ENCODE results near the gene NUDT4. TPM values are rescaled to one million over a fixed set of nuclear protein-coding genes. Genes with fewer than 3 reads are reported as not detected.
A peak's percentile ranks its signal among the peaks of the same experiment; 100 is the strongest.
"Not testable (repeated sequence)": the region's sequence is repeated elsewhere in the genome, so short reads cannot be mapped to it uniquely, and the experiment has no call there.

NUDT4 gene
- total RNA-seq, 1 donor from 2014 or later: 56.8 TPM

DNA sequence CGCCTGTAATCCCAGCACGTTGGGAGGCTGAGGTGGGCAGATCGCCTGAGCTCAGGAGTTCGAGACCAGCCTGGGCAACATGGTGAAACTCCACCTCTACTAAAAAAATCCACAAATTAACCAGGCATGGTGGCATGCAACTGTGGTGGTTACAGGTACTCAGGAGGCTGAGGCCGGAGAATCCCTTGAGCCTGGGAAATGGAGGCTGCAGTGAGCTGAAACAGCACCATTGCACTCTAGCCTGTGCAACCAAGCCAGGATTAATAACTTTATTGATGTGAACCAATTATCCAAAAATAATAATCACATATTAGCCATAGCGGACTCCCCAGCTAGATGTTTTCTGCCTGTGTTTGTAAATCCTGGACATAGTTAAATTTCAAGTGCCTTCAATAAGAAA is 1.8 kb upstream of the NUDT4 start:
- no peaks in the 10 kb centered on the region for H3K27me3 ChIP-seq (ENCODE audit: low read depth)
- H3K36me3 ChIP-seq: no peaks in the 10 kb centered on the region
- DNase-seq (no peak), ATAC-seq (no peak)
- peak overlapping the region; percentile 77 for H3K4me3 ChIP-seq
- intact Hi-C loops (cut with DNase I): no loop called here
- TF ChIP-seq, protein P1, sequence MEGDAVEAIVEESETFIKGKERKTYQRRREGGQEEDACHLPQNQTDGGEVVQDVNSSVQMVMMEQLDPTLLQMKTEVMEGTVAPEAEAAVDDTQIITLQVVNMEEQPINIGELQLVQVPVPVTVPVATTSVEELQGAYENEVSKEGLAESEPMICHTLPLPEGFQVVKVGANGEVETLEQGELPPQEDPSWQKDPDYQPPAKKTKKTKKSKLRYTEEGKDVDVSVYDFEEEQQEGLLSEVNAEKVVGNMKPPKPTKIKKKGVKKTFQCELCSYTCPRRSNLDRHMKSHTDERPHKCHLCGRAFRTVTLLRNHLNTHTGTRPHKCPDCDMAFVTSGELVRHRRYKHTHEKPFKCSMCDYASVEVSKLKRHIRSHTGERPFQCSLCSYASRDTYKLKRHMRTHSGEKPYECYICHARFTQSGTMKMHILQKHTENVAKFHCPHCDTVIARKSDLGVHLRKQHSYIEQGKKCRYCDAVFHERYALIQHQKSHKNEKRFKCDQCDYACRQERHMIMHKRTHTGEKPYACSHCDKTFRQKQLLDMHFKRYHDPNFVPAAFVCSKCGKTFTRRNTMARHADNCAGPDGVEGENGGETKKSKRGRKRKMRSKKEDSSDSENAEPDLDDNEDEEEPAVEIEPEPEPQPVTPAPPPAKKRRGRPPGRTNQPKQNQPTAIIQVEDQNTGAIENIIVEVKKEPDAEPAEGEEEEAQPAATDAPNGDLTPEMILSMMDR (IDR thresholded peaks at IDR 0.05): no peak
- H3K9me3 ChIP-seq: no peaks in the 10 kb centered on the region
- peaks cover 42% of the 10 kb centered on the region for H3K4me1 ChIP-seq
- peak overlapping the region; percentile 89 for H3K27ac ChIP-seq

DNA sequence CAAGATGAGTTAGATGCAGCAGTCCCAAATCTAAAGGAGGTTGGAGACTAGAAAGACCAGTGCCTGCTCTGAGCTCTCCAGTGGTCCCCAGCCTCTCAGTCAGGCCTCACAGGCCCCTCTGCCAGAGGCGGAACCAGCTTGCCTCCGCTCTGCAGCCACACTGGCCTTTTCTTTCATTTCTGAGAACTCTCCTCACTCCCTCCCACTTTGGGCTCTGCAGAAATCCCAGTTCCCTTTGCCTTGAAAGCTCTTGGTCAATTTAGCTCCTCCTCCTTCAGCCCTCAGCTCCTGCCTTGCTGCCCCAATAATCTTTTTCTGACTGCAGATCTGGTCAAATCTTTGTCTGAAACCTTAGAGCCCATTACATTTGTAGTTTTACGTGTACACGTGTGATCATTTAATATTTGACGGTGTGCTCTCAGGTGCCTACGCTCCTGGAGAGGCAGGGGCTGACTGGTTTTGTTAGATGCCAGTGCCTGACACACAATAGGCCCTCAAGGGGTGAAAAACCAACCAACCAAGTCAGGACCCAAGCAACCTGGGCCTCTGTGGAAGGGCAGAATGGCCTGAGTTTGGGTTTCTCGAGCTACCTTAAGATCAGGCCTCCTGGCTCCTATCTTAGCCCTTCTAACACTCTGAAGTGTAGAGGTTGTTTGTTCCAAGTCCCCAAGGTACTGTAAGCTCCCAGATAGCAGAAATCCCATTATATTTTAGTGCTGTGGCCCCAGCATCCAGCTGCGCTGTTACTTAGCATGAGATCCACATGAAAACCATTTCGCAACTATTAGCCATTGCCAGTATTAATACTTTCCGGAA is 1.1 kb upstream of the NUDT4 start:
- intact Hi-C loops (cut with DNase I): no loop called here
- Histone ChIP-seq H3K4me3 (peak overlapping the region; percentile 77), H3K27ac (peak overlapping the region; percentile 89), H3K4me1 (peaks cover 49% of the 10 kb centered on the region), H3K36me3 (no peaks in the 10 kb centered on the region), H3K27me3 (ENCODE audit: low read depth) (no peaks in the 10 kb centered on the region), H3K9me3 (no peaks in the 10 kb centered on the region)
- peak; percentile 35 to 50 for ATAC-seq
- TF ChIP-seq, protein P1 (IDR thresholded peaks at IDR 0.05): no peak
- peak; percentile 65 for DNase-seq

DNA sequence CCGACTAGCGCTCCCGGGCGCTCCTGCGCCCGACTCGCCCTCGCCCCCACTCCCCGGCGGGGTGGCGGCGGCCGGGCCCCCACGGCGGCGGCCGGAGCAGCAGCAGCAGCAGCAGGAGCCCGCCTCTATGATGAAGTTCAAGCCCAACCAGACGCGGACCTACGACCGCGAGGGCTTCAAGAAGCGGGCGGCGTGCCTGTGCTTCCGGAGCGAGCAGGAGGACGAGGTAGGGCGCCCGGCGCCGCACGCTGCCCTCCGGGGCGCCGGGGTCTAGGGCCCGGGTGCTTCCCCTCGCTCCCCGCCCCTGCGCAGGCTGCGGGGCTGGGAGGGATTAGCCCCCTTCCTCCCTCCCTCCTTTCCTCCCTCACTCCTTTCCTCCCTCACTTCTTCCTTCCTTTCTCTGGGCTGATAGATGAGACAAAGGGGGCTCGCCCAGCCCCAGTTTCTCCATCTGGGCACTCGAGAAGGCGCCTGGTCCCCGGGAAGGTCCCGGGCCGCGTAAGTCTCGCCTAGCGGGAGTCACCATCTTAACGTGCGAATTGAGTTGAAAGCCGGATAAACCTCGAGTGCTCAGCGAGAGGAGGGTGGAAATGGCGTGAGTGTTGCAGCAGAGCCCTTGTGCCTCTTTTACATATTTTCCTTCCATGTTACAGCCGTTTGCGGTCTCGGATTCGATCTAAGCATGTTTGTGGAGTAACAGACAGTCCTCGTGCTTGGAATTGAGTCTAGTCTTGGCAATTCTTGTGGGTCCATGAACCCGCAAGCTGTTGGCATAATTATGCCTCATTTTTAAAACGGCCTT is 672 bp downstream of the NUDT4 start:
- H3K9me3 ChIP-seq; H3K27me3 ChIP-seq (ENCODE audit: low read depth); H3K36me3 ChIP-seq; intact Hi-C loops (cut with DNase I): not testable (repeated sequence)
- ATAC-seq: peak; percentile 46 to 54
- DNase-seq: peak; percentile 66
- Histone ChIP-seq H3K4me3 (peak overlapping the region; percentile 77), H3K4me1 (peaks cover 62% of the 10 kb centered on the region), H3K27ac (peak overlapping the region; percentile 89)

DNA sequence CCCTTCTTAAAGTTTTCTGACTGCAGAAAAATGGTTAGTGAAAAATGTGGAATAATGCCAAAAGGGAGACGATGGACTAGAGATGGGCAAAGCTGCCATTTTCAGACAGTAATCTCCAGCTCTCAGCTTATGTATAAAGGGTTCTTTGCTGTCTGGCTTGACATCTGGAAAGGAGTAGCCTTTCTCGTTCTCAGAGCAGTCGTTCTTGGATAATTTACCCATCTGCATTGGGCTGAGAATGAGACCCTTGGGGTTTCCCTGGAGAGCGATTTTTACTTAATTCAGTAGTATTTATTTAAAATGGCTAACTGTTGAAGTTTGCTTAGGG is 1.2 kb downstream of the NUDT4 start:
- TF ChIP-seq, protein P1 (IDR thresholded peaks at IDR 0.05): no peak
- intact Hi-C loops (cut with DNase I): no loop called here
- H3K4me3 ChIP-seq: peak overlapping the region; percentile 77
- DNase-seq: no peak
- no peaks in the 10 kb centered on the region for H3K9me3 ChIP-seq
- no peaks in the 10 kb centered on the region for H3K36me3 ChIP-seq
- ATAC-seq: no peak
- no peaks in the 10 kb centered on the region for H3K27me3 ChIP-seq (ENCODE audit: low read depth)
- peaks cover 68% of the 10 kb centered on the region for H3K4me1 ChIP-seq
- peak overlapping the region; percentile 89 for H3K27ac ChIP-seq

DNA sequence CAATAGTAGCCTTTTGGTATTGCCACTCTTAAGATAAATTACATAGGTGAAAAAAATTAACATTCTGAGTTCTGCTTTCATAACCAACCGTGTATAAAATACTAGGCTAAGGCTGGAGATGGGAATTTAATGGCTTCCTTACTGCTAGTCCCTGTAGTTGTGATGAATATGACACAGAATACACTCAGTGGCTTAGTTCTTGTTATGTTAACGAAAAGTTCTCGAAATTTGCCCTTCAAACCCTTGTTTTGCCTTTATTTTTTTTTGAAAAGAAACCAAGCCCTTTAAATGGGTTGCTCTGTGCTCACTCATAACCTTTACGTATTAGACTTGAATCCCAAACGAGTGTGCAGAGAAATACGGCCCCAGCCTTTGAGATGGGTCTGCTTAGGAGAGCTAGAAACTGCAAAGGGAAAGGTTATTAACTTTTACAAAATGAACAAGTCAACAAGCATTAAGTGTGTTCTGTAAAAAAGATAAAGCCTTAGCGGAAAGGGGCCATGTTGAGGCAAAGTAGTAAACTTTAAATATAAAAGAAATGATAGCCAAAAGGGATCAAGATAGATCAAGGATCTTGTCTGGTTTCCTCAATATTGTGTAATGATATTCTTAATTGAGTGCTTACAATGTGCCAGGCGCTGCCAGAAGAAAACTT is 1.7 kb downstream of the NUDT4 start:
- no peak for DNase-seq
- no peaks in the 10 kb centered on the region for H3K9me3 ChIP-seq
- intact Hi-C loops (cut with DNase I): no loop called here
- no peaks in the 10 kb centered on the region for H3K27me3 ChIP-seq (ENCODE audit: low read depth)
- TF ChIP-seq, protein P1 (IDR thresholded peaks at IDR 0.05): no peak
- peaks cover 70% of the 10 kb centered on the region for H3K4me1 ChIP-seq
- peak overlapping the region; percentile 89 for H3K27ac ChIP-seq
- no peak for ATAC-seq
- no peaks in the 10 kb centered on the region for H3K36me3 ChIP-seq
- peak overlapping the region; percentile 77 for H3K4me3 ChIP-seq
